HG03139 (cell line): ENCODE results near the gene GNAQ.
"Not testable (repeated sequence)": the region's sequence is repeated elsewhere in the genome, so short reads cannot be mapped to it uniquely, and the experiment has no call there.

ENCODE experiments used
- ATAC-seq: cut with Tn5 transposase; IDR thresholded peaks from one replicate; pipeline ENCODE4 v1.9.1; 2021; ENCODE audit not compliant: unreplicated experiment

The GNAQ gene

GRCh38 chr9:77750981-77751340 is 280.6 kb downstream of the GNAQ start:
- ATAC-seq, result no peak

- no peak for ATAC-seq
Observed at GRCh38 chr9:77750284-77750683, 281.3 kb downstream of the GNAQ start.

DNA sequence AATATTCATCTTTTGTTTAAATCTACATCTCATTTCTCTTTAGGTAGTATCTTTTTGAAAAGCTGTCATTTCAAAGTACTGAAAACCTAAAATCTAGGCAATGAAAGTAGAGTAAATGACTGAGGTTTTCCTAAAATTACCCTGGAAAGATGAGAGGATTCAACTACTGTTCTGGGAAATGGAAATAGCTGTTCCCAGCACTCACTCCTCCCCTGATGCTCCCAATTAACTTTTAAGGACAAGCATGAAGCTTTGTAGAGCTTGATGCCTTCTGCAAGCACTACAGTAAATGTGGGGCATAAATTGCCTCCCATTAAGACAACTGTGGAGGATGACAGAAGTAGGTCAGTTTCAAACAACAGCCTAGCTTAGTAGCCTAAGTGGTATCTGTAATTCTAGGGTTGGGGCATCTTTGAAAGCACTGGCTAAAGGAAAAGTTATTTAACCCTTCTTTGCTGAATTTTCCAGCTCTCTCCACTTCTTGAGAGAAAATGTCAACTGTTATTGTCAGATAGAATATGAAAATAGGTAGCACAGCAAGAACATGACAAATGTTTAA is 283.3 kb downstream of the GNAQ start:
- no peak for ATAC-seq

DNA sequence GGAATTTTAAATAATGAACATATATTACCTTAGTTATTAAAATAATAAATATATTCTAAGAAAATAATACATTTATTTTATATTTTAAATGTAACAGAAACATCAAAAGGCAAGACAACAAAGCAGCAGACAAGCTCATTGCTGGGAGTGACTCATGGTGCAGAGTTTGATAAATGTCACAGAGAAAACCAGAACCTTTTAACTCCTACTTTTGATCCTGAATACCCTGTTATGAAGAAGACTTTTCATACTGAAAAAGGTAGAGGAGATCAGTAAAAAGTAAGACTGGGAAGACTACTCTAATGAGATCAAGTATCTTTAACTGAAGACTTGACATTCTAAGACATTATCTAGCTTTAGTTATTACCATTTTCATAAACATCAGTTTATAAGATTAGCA is 284.4 kb downstream of the GNAQ start:
- ATAC-seq, result no peak

- ATAC-seq, result no peak
Observed at GRCh38 chr9:77744841-77745430, 286.7 kb downstream of the GNAQ start.

GRCh38 chr9:77743386-77743785 is 288.2 kb downstream of the GNAQ start:
- ATAC-seq, result no peak

DNA sequence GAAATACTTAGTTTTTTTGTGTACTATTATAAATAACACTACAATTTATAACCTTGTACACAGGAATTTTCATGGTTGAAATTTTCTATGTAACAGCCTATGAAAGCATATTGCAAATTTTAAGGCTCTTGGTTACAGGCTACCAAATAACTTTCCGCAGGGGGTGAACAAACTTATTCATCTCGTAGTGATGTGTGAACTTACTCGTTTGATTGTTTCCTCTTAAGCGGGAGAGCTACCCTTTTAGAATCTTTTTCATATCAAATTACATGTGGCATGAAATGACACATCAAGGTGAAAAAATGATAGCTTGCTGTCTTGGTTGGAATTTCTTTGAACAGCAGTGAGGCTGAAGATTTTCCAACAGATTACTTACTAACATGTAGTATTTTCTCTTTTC is 292.7 kb downstream of the GNAQ start:
- no peak for ATAC-seq

DNA sequence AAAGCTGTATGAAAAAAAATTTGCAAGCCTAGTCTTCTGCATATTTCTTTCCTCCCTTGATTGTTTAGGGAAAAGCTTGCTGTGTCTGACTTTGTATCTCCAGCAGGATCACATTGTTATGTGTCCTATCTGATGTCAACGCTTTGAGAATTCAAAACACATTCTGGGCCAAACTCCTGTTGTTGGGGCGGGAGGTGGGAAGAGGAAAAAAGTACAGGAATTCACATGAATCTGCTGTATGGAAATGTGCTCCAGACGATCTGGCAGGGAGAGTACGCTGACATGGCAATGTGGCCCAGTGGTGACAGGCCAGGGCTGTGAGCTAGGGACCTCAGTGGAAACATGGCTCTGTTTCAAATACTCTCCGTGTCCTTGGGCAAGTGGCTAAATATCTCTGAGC is 296.1 kb downstream of the GNAQ start:
- ATAC-seq, result no peak

GRCh38 chr9:77731930-77732329 is 299.7 kb downstream of the GNAQ start:
- ATAC-seq, result no peak

DNA sequence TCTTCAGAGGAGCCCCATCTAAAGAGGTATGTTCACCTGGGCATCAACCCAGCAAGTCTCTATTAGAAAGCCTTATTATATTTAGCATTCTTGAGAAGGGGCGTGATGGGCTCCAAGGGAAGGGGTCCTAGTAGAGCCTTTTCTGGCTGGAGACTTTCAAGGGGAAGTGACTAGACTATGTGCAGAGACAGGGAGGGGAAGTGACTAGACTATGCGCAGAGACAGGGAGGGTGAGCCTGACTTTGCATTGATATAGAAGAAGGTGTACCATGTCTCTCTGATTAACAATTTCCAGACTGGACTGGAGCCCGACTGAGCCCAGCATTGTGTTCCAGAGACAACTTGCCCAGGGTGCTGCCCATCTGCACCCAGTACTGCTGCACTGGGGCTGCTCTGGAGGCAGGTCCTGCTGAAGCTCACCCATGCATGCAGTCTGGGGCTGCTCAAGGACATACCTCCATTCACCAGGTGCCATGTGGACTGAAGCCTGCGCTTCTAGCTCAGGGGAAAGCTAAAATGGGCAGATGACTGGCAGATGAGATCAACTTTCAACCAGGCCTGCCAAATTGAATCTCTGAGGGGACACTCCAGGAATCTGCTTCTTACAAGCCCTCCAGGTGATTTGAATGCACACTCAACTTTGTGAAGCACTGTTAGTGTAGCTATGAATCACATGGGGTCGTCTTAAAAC is 300.5 kb downstream of the GNAQ start:
- ATAC-seq, result no peak

GRCh38 chr9:77729177-77729576 is 302.4 kb downstream of the GNAQ start:
- no peak for ATAC-seq

DNA sequence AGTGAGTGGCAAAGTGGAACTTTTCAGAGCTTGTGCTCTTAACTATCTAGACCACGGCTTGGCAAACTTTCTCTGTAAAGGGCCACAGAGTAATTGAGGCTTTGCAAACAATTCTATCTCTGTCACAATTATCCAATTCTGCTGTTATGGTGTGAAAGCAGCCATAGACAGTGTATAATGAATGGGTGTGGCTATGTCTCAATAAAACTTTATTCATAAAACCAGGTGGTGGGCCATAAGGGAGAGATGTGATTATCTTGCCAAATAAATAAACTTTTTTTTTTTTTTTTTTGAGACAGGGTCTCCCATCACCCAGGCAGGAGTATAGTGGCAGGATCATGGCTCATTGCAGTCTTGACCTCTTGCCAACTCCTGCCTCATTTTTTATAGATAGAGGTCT is 304.8 kb downstream of the GNAQ start:
- no peak for ATAC-seq

- no peak for ATAC-seq
Observed at GRCh38 chr9:77726289-77726688, 305.3 kb downstream of the GNAQ start.

DNA sequence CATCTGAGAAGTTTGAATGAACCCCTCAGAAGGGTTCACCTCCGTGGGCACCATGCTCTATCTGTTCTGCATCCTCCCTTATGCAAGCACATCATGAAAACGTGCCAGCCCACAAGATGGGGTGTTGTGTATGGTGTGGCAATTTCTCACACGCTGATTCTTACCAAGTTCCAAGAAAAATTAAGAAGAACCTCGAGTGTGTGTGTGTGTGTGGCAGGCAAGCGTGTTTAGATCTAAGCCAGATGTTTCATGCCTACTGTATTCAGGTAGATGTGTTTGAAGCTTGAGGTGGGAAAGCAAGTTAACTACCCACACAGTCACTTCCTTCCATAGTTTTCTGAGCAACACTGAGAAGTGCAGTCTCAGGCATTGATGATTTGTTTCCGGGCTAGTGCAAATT is 305.8 kb downstream of the GNAQ start:
- no peak for ATAC-seq

GRCh38 chr9:77725046-77725694 is 306.4 kb downstream of the GNAQ start:
- ATAC-seq, result no peak

DNA sequence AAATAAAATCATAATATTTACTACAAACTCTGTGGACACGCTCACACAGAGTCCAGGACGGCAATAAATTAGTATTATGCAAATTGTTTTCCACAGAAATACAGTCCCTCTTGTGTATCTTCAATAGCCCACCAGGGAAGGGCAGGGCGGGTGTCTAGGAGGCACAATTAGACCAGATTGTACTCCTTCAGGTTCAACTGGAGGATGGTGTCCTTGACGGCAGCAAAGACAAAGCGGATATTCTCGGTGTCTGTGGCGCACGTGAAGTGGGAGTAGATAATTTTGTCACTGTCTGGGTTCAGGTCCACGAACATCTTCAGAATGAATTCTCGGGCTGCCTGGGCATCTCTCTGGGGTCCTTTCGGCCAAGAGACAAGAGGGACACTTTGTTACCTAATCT is 310.5 kb downstream of the GNAQ start:
- not testable (repeated sequence) for ATAC-seq

- ATAC-seq, result no peak
Observed at GRCh38 chr9:77719321-77719720, 312.3 kb downstream of the GNAQ start.

GRCh38 chr9:77718298-77718640 is 313.3 kb downstream of the GNAQ start:
- ATAC-seq, result not testable (repeated sequence)

DNA sequence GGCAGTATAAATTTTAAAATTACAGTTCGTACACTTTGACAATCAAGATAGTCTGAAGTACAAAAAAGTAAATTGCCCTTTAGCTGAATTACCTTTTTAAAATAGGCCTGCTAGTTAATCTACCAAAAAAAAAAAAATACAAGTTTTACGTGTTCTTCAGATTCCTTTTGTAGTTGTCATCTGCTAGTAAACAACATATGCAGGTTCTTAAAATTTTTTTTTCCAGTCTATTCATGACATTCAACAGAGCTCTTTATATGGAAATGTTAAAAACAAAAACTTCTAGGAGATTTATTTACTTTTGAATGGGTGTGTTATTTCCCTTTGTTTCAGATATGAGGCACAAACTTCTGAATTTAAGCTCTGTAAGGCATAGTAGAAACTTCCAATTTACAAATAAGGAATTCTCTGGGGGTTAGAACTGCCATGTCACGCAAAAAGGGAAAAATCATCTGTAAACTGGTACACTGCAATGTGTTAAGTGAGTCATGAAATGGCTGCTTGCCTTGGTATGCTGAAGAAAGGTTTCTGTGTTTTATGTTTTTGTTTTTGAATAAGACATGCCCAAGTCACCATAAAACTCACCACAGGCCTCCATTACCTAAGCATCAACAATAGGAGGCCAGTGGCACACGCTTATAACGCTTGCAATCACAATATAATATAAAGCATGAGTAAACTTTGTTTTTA is 313.9 kb downstream of the GNAQ start:
- ATAC-seq, result not testable (repeated sequence)

DNA sequence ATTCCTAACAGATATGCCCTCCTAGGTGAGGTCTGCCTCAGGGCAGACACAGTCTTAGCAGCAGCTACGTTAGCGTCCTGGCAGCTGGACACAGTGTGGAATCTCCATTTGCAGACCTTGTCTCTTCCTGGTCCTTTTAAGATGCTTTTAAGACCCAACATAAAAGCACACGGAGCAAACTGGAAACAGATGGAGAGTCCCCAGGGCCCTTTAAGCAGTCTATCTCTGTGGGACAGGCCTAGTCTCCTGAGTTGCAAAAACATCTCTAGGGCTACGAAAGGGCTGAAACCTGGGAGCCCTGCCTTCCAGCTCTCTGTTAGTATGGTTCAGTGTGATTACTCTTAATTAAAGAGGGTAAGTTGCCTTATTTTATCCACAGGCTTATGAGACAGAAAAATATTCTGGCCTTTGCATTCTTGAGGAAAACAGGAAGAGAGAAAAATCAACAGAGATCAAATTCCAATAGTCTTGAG is 317.5 kb downstream of the GNAQ start:
- ATAC-seq, result no peak

DNA sequence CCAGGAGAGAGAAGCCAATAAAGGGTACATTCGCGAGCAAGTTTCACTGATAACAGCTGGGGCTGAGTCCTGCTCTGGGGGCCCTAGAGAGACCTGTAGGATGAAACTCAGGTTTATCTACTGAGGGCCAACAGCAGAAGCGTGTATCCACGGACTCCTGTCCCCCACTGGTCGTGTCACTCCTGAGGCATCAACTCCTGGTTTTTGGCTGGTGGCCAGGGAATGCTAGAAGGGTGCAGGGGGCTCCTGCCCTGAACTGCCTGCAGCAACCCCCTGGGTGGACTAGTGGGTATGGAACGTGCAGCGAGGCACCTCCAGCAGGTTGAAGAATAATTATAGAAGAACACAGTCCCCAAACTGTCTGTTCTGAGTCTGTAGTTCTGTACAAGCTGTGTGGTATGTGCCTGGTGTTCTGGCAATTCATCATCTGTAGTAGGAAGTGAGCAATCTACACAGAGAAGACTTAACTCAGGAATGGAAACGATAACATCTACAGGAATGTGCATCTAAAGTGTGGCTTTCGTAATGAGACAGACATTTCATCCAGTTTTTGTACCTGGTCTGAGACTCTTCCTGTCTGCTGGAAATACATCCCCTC is 319.0 kb downstream of the GNAQ start:
- no peak for ATAC-seq
